ENCODE measurements around the gene SLC30A10. TPM values are rescaled to one million over a fixed set of nuclear protein-coding genes. Genes with fewer than 3 reads are reported as not detected.
"Not testable (repeated sequence)": the region's sequence is repeated elsewhere in the genome, so short reads cannot be mapped to it uniquely, and the experiment has no call there.

Gene SLC30A10
- polyA plus RNA-seq, 4 donors = 0.07 to 0.22 (median 0.15) TPM

DNA sequence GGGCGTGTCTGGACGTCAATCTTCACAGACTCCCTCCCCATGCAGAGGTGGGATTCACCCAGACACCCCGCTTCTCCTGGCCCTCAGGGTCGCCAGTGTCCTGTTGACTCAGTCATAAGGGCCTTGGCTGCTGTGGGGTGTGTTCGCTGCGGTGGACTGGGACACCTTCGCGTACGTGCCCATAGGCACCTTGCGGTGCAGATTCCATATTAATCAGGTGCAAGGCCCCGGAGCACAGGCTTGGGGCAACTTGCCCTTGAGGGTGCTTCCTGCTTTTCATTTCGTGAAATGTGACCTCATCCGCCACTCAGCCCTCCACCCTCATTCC lies 398 bp upstream of the SLC30A10 start:
- DNase-seq (ENCODE audit: low read depth in 4 of 4, low spot score in 3 of 4) = no peak

DNA sequence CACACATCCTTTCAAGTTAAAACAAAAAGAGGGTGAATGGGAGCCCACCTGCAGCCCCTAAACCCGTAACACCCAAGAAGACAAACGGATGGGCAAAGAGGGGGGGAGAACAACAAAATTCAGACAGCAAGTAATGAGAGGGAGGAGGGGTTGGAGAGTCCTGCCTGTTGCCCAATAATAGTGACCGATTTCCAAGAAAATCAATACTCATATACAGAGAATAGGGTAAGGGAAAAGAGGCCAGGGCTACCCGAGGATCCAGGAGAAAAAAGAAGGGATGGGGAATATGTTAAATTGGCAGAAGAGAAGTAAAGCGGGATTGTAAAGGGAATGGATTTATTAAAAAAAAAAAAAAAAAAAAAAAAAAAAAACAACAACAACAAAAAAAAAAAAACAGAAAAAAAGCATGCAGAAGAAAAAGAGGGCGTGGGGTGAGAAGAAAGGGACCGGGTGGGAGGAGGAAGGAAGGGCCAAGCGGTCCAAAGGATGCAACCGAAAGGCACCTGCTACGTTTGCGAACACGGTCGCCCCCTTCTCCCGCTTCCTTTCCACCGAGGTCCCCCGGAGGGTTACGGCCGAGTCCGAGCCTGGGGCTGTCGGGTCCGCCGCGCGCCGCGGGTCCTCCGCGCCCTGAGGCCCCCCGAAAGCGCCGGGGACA lies 930 bp downstream of the SLC30A10 start:
- DNase-seq (ENCODE audit: low read depth in 4 of 4, low spot score in 3 of 4) = no peak

- no peak for DNase-seq (ENCODE audit: low read depth in 4 of 4, low spot score in 3 of 4)
These were observed 1.9 kb downstream of the SLC30A10 start for GRCh38 chr1:219926363-219926998.

- no peak for DNase-seq (ENCODE audit: low read depth in 4 of 4, low spot score in 3 of 4)
These were observed 4.0 kb downstream of the SLC30A10 start for GRCh38 chr1:219924342-219924741.

- no peak for DNase-seq (ENCODE audit: low read depth in 4 of 4, low spot score in 3 of 4)
These were observed 10.4 kb downstream of the SLC30A10 start for GRCh38 chr1:219917851-219918466.

DNA sequence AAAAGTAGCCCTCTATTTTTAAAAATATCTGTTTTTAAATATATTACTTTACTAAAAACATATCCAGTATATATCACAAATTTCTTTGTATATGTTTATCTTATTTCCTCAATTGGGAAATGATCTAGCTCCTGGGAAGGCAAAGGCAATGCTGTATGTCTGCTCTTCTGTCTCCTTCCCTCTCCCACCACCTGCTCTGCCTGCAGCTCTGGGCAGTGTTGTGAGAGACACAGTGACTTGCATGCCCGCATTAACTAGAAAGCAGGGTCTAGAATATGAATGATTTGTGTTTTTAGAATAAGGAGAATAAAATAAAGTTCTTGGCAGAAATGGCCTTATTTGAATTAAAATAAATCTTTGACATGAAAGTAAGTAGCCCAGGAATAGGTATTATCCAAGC lies 11.1 kb downstream of the SLC30A10 start:
- DNase-seq (ENCODE audit: low read depth in 4 of 4, low spot score in 3 of 4) = no peak

DNA sequence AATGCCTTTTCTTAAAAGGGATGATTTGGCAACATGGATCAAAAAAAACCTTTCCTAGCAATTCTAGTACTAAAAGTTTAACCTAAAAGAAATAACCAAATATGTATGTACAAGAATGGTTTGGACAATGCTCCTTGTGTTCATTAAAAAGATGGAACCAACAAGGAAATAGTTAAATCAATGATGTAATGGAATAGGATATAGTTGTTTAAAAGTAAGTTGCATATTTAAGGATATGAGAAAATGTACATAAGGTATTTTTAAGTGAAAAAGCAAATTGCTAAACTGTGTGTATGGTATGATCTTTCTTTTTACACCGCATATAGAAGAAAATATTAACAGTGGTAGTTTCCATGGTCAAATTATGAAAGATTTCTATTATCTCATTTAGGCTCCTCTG lies 12.1 kb downstream of the SLC30A10 start:
- no peak for DNase-seq (ENCODE audit: low read depth in 4 of 4, low spot score in 3 of 4)

- DNase-seq (ENCODE audit: low read depth in 4 of 4, low spot score in 3 of 4) = no peak
These were observed 15.2 kb downstream of the SLC30A10 start for GRCh38 chr1:219913005-219913770.

- no peak for DNase-seq (ENCODE audit: low read depth in 4 of 4, low spot score in 3 of 4)
These were observed 17.6 kb downstream of the SLC30A10 start for GRCh38 chr1:219910716-219911115.

DNA sequence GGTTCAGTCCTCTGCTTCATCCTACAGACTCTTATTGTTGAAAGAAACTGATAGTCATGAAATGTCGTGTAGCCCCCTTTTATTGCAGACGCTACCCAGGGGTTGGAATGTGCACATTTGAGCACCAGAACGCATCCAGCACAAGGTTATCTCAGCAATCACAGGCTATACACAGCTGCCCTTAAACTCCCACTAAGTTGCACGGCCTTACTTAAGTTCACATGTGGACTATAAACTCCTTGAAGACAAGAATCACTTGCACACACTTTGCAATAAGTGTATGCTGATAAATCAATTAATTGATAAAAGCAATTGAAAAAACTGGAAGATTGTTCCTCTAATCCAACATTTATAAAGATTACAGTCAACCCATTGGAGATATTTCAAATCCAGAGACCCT lies 18.9 kb downstream of the SLC30A10 start:
- no peak for DNase-seq (ENCODE audit: low read depth in 4 of 4, low spot score in 3 of 4)

DNA sequence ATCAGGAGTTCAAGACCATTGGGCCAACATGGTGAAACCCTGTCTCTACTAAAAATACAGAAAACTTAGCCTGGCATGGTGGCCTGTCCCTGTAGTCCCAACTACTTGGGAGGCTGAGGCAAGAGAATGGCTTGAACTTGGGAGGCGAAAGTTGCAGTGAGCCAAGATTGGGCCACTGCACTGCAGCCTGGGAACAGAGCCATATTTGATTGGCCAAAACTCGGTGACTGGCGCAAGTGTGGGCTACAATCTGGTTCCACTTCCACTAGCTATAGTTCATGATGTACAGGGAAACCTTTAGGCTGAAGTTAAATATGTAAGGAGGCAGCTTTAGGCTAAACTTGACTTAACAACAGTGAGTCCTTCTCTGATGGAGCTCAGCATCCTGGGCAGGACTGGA lies 20.2 kb downstream of the SLC30A10 start:
- no peak for DNase-seq (ENCODE audit: low read depth in 4 of 4, low spot score in 3 of 4)

DNA sequence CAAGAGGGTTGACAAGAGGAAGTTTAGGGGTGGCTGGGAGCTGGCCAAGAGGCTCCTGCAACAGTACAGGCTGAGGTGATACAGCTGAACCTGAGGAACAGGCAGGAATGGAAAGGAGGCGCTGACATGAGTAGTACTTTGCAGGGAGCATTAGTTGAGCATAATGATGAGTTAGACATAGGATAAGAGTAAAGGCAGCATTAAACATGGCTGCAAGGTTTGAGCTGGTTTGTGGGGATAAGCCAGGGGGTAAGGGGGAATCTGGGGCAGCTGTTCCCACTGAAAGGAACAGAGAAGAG lies 20.6 kb downstream of the SLC30A10 start:
- no peak for DNase-seq (ENCODE audit: low read depth in 4 of 4, low spot score in 3 of 4)

- DNase-seq (ENCODE audit: low read depth in 4 of 4, low spot score in 3 of 4) = no peak
These were observed 21.2 kb downstream of the SLC30A10 start for GRCh38 chr1:219906924-219907771.

GRCh38 chr1:219906565-219906923 lies 21.8 kb downstream of the SLC30A10 start:
- DNase-seq (ENCODE audit: low read depth in 4 of 4, low spot score in 3 of 4) = not testable (repeated sequence)

GRCh38 chr1:219905524-219905923 lies 22.8 kb downstream of the SLC30A10 start:
- no peak for DNase-seq (ENCODE audit: low read depth in 4 of 4, low spot score in 3 of 4)

DNA sequence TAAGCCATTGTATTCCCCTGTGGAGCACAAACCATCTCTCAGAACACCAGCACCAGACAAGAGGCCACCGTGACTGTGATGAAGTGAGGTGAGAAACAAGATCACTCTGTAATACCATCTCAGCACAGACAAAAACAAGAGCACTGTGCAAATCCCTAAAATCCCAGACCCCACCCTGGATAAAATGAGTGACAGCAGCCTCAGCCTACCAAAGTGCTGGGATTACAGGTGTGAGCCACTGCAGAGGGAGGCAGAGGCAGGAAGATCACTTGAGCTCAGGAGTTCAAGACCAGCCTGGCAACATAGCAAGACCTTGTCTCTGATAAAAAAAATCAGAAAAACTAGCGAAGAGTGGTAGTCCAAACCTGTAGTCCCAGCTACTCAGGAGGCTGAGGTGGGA lies 23.4 kb downstream of the SLC30A10 start:
- DNase-seq (ENCODE audit: low read depth in 4 of 4, low spot score in 3 of 4) = no peak

DNA sequence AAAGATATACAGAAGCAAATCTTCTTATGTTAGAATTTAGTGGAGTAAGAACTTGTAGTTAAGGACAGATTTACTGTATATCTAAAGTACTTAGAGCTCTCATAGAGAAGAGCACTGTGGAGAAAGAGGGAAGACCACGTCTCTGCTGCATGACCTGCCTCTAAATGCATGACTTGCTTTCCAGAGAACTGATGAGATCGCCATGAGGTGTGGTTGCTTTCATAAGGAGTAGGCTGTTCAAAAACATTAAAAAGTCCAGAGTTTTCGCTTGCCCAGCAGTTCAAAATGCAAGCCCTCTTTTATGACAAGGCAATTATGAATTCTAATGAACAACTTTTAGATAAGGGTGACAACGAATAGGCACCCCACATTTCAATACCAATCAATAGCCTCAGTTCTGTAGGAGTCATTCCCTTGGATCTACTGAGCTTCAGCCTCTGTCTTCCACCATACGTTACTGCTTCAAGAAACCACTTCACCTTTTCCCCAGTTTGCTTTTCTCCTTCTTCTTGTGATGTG lies 24.9 kb downstream of the SLC30A10 start:
- DNase-seq (ENCODE audit: low read depth in 4 of 4, low spot score in 3 of 4) = no peak

- no peak for DNase-seq (ENCODE audit: low read depth in 4 of 4, low spot score in 3 of 4)
These were observed 25.4 kb downstream of the SLC30A10 start for GRCh38 chr1:219902951-219903350.

- DNase-seq (ENCODE audit: low read depth in 4 of 4, low spot score in 3 of 4) = no peak
These were observed 27.5 kb downstream of the SLC30A10 start for GRCh38 chr1:219900882-219901281.

DNA sequence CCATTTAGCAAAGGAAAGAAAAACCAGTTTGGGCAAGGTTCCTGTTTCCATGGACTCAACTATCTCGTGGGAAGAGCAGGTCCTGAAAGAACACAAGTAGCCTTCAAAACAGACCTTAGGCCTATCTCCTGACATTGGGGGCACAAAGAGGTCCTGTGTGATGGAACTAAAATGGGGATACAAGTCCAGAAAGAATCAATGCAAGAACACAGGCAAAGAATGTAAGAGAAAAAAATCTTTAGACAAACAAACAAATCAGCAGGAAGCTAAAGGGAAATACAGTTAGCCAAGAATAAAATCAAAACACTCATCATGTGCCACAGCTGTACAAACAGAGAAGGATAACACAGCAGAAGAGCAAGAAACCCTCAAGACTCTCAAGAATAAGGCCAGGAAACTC lies 28.2 kb downstream of the SLC30A10 start:
- no peak for DNase-seq (ENCODE audit: low read depth in 4 of 4, low spot score in 3 of 4)

DNA sequence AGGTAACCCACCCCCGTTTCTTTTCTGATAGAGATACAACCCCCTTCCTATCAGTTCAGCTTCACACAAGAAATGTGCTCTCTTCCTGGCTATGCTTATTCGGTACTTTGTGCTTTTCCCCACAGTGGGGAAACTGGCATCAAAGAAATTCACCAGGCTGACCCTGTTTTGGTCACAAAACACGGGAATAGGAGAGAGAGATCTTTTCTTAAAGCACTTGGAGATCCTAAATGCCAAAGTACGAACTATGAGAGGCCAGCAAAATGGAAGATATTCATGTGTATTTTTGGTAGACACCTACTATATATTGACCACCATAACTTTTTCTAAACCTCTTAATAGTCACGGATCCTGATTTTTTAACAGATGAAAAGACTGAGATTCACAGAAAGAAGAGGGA lies 30.0 kb downstream of the SLC30A10 start:
- DNase-seq (ENCODE audit: low read depth in 4 of 4, low spot score in 3 of 4) = no peak

All from right renal pelvis (tissue), 4 donors.